Erythroblast (primary cell): ENCODE data around the gene LRIG1.

Experiments used
- DNase-seq, 2 experiments: peaks; one replicate each; lab custom pipeline; 2025; lab: John Stamatoyannopoulos, UW
- GATA1 ChIP-seq: IDR thresholded peaks from 2 replicates; pipeline ENCODE4 v1.6.1; 2011; ENCODE audit warnings: low read depth, mild to moderate bottlenecking, control low read depth, low read length, moderate library complexity
- POLR2A ChIP-seq: IDR thresholded peaks from 2 replicates; pipeline ENCODE4 v1.6.1; 2011; ENCODE audit warnings: mild to moderate bottlenecking, low read length

LRIG1 gene

GRCh38 chr3:66527246-66527645, 26.4 kb upstream of the LRIG1 start:
- TF ChIP-seq POLR2A (no peak), GATA1 (no peak)
- DNase-seq = no peak

GRCh38 chr3:66525771-66526170, 24.9 kb upstream of the LRIG1 start:
- no peak for TF ChIP-seq POLR2A
- no peak for TF ChIP-seq GATA1
- no peak for DNase-seq

GRCh38 chr3:66520724-66521123, 19.9 kb upstream of the LRIG1 start:
- no peak for DNase-seq
- TF ChIP-seq GATA1 (no peak), POLR2A (no peak)

GRCh38 chr3:66518644-66519043, 17.8 kb upstream of the LRIG1 start:
- no peak for TF ChIP-seq GATA1
- TF ChIP-seq POLR2A = no peak
- DNase-seq = no peak

GRCh38 chr3:66518126-66518525, 17.3 kb upstream of the LRIG1 start:
- TF ChIP-seq GATA1 = no peak
- no peak for TF ChIP-seq POLR2A
- DNase-seq = no peak

- DNase-seq = no peak
- TF ChIP-seq POLR2A (no peak), GATA1 (no peak)
Measured at GRCh38 chr3:66517241-66517640, 16.4 kb upstream of the LRIG1 start.

GRCh38 chr3:66508461-66508860, 7.6 kb upstream of the LRIG1 start:
- TF ChIP-seq POLR2A (no peak), GATA1 (no peak)
- DNase-seq = no peak

GRCh38 chr3:66507423-66508260, 6.8 kb upstream of the LRIG1 start:
- DNase-seq = no peak
- no peak for TF ChIP-seq GATA1
- TF ChIP-seq POLR2A = no peak

GRCh38 chr3:66506154-66506553, 5.3 kb upstream of the LRIG1 start:
- TF ChIP-seq POLR2A = no peak
- no peak for TF ChIP-seq GATA1

GRCh38 chr3:66504850-66505641, 4.2 kb upstream of the LRIG1 start:
- TF ChIP-seq POLR2A (no peak), GATA1 (no peak)
- no peak for DNase-seq

More at GRCh38 chr3:66506154-66506553, 5.3 kb upstream of the LRIG1 start:
- DNase-seq = no peak

GRCh38 chr3:66502981-66503380, 2.2 kb upstream of the LRIG1 start:
- no peak for DNase-seq

GRCh38 chr3:66502245-66502874, 1.5 kb upstream of the LRIG1 start:
- no peak for TF ChIP-seq GATA1
- no peak for TF ChIP-seq POLR2A

More at GRCh38 chr3:66502981-66503380, 2.2 kb upstream of the LRIG1 start:
- TF ChIP-seq POLR2A (no peak), GATA1 (no peak)

GRCh38 chr3:66501483-66502244, 842 bp upstream of the LRIG1 start:
- DNase-seq = no peak
- TF ChIP-seq POLR2A = no peak
- TF ChIP-seq GATA1 = no peak

More at GRCh38 chr3:66502245-66502874, 1.5 kb upstream of the LRIG1 start:
- DNase-seq = no peak
